MM.1S (cell line): Measurements from ENCODE around the gene EMP2.

Experiments used
- CTCF ChIP-seq: fragments of 300-600 bp; sonication (generic); IDR thresholded peaks from 2 replicates; pipeline ENCODE4 v1.5.1; 2016; ENCODE audit warnings: antibody characterized with exemption, low read length, mixed read lengths
- EZH2 ChIP-seq: fragments of 300-600 bp; sonication (generic); optimal IDR thresholded peaks from 2 replicates; pipeline ENCODE3; 2017; ENCODE audit warnings: low read depth, mild to moderate bottlenecking, antibody characterized with exemption, low read length, mixed read lengths

DNA sequence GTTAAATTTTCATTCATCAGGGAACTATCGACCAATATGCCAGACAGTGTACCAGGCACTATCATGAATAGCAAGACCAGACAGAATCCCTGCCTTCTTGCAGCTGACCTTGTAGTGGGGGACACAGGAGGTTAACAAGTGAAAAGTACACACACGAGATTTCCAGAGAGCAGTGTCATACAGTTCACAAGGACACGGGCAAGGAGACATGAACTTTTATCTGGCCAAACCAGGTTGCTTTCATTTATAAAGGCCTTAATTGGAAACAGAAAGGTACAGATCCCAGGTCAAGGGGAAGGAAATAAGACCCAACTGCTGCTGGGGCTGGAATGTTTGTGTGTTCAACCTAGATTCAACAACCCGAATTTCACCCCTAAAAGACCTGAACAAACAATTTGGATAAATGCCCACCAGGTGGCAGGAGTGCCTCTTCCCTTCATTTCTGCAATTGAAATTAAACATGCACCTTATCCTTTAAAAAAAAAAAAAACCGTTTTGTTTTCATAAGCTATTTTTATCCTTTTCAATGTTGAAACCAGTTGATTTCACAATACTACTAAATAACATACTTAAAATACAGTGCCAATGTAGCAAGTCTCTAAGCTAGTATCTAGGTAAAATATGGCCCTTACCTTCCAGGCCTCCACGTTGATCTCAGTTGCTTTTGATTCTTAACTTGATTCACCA is 65.9 kb downstream of the EMP2 start:
- TF ChIP-seq EZH2 (no peak), CTCF (peak; percentile 71)
